Astrocyte (in vitro differentiated cells and primary cell): ENCODE data around the gene BBS9. TPM values are rescaled to one million over a fixed set of nuclear protein-coding genes. Genes with fewer than 3 reads are reported as not detected.

Experiments
- DNase-seq: peaks from one replicate; pipeline ENCODE4 v3.0.0-alpha.2; 2010; ENCODE audit warnings: low read depth
- FAIRE-seq: peaks from 2 replicates; lab custom pipeline; 2011; peaks lifted over from hg19 to GRCh38; lab: Jason Lieb, UNC
- H2AFZ ChIP-seq: 2 replicates; pipeline ENCODE4 v1.6.0; 2012; ENCODE audit warnings: low read depth, low read length, inconsistent platforms
- H3K27ac ChIP-seq: 2 replicates; pipeline ENCODE4 v1.5.1; 2011; ENCODE audit warnings: low read depth, low read length, inconsistent platforms
- H3K27me3 ChIP-seq: 2 replicates; pipeline ENCODE4 v1.6.0; 2011; ENCODE audit warnings: low read length, inconsistent platforms; ENCODE audit not compliant: insufficient read depth
- H3K36me3 ChIP-seq: 2 replicates; pipeline ENCODE4 v1.5.1; 2011; ENCODE audit warnings: low read length, inconsistent platforms; ENCODE audit not compliant: insufficient read depth
- H3K4me1 ChIP-seq: 2 replicates; pipeline ENCODE4 v1.5.1; 2011; ENCODE audit warnings: low read length, inconsistent platforms; ENCODE audit not compliant: insufficient read depth
- H3K4me2 ChIP-seq: 2 replicates; pipeline ENCODE4 v1.6.0; 2012; ENCODE audit warnings: low read length, inconsistent platforms
- H3K4me3 ChIP-seq: 2 replicates; pipeline ENCODE4 v1.5.1; 2011; ENCODE audit warnings: low read depth, mild to moderate bottlenecking, low read length, inconsistent platforms; ENCODE audit not compliant: insufficient read depth
- H3K79me2 ChIP-seq: 2 replicates; pipeline ENCODE4 v1.6.0; 2012; ENCODE audit warnings: mild to moderate bottlenecking, low read length, inconsistent platforms; ENCODE audit not compliant: insufficient read depth
- H3K9ac ChIP-seq: 2 replicates; pipeline ENCODE4 v1.6.0; 2012; ENCODE audit warnings: mild to moderate bottlenecking, low read length, inconsistent platforms
- H3K9me3 ChIP-seq: 2 replicates; pipeline ENCODE4 v1.5.1; 2012; ENCODE audit warnings: low read depth, mild to moderate bottlenecking, low read length, inconsistent platforms; ENCODE audit not compliant: insufficient read depth
- H4K20me1 ChIP-seq: 2 replicates; pipeline ENCODE4 v1.6.0; 2012; ENCODE audit warnings: low read length, inconsistent platforms; ENCODE audit not compliant: insufficient read depth
- H3K27ac Mint-ChIP-seq: one replicate; pipeline ENCODE4 v1.8.0; 2021; ENCODE audit warnings: mild to moderate bottlenecking, mixed read lengths; ENCODE audit not compliant: unreplicated experiment
- H3K27me3 Mint-ChIP-seq: one replicate; pipeline ENCODE4 v1.8.0; 2021; ENCODE audit warnings: low read depth, mixed read lengths; ENCODE audit not compliant: unreplicated experiment
- H3K36me3 Mint-ChIP-seq: one replicate; pipeline ENCODE4 v1.8.0; 2021; ENCODE audit warnings: low read depth, mixed read lengths; ENCODE audit not compliant: unreplicated experiment
- H3K4me1 Mint-ChIP-seq: one replicate; pipeline ENCODE4 v1.8.0; 2021; ENCODE audit warnings: low read depth, mixed read lengths; ENCODE audit not compliant: unreplicated experiment
- H3K4me3 Mint-ChIP-seq: one replicate; pipeline ENCODE4 v1.8.0; 2021; ENCODE audit warnings: mild to moderate bottlenecking, moderate library complexity, mixed read lengths; ENCODE audit not compliant: unreplicated experiment
- H3K9me3 Mint-ChIP-seq: one replicate; pipeline ENCODE4 v1.8.0; 2021; ENCODE audit warnings: mild to moderate bottlenecking, mixed read lengths; ENCODE audit not compliant: unreplicated experiment
- CTCF ChIP-seq: IDR thresholded peaks from 2 replicates; pipeline ENCODE4 v1.5.1; 2011; ENCODE audit warnings: low read depth, mild to moderate bottlenecking, inconsistent platforms, low read length, moderate library complexity; ENCODE audit not compliant: insufficient read depth
- EZH2 ChIP-seq: IDR thresholded peaks from 2 replicates; pipeline ENCODE4 v1.6.1; 2012; ENCODE audit warnings: mild to moderate bottlenecking, low read length, inconsistent platforms; ENCODE audit not compliant: insufficient read depth
- total RNA-seq: library from RNA; stranded (reverse); gene quantifications from 2 replicates; pipeline ENCODE4 v1.2.1, GENCODE V29; 2021

BBS9 gene
- total RNA-seq, 1 donor from 2014 or later = 25.1 TPM

- Histone ChIP-seq H3K27ac (no peak overlapping the region), H2AFZ (no peak overlapping the region), H3K4me2 (no peak overlapping the region), H3K36me3 (no peaks in the 10 kb centered on the region), H3K4me3 (no peak overlapping the region), H3K27me3 (no peaks in the 10 kb centered on the region), H3K4me1 (no peaks in the 10 kb centered on the region), H3K9me3 (no peaks in the 10 kb centered on the region), H4K20me1 (no peaks in the 10 kb centered on the region), H3K79me2 (no peaks in the 10 kb centered on the region), H3K9ac (no peak overlapping the region)
- FAIRE-seq = no peak
- no peaks in the 10 kb centered on the region for H3K9me3 Mint-ChIP-seq
- DNase-seq = no peak
- peaks cover 4% of the 10 kb centered on the region for H3K4me1 Mint-ChIP-seq
- H3K36me3 Mint-ChIP-seq = no peaks in the 10 kb centered on the region
- TF ChIP-seq EZH2 (no peak), CTCF (no peak)
- H3K4me3 Mint-ChIP-seq = no peak overlapping the region
- H3K27me3 Mint-ChIP-seq = no peaks in the 10 kb centered on the region
- H3K27ac Mint-ChIP-seq = no peak overlapping the region
Observed at GRCh38 chr7:33589911-33590310, 460.5 kb downstream of the BBS9 start.

- Histone ChIP-seq H3K9ac (no peak overlapping the region), H3K4me2 (no peak overlapping the region), H3K27ac (no peak overlapping the region), H3K4me1 (no peaks in the 10 kb centered on the region), H4K20me1 (no peaks in the 10 kb centered on the region), H3K4me3 (no peak overlapping the region), H2AFZ (no peak overlapping the region), H3K79me2 (no peaks in the 10 kb centered on the region), H3K27me3 (no peaks in the 10 kb centered on the region), H3K9me3 (no peaks in the 10 kb centered on the region), H3K36me3 (no peaks in the 10 kb centered on the region)
- no peak for TF ChIP-seq EZH2
- TF ChIP-seq CTCF = no peak
- Mint-ChIP-seq H3K4me3 (no peak overlapping the region), H3K27me3 (no peaks in the 10 kb centered on the region), H3K36me3 (peaks cover 3% of the 10 kb centered on the region), H3K27ac (no peak overlapping the region), H3K4me1 (peaks cover 3% of the 10 kb centered on the region), H3K9me3 (no peaks in the 10 kb centered on the region)
- DNase-seq (peak; percentile 14), FAIRE-seq (peak; percentile 52)
Observed at GRCh38 chr7:33590916-33591315, 461.6 kb downstream of the BBS9 start.

GRCh38 chr7:33591490-33591889 is 462.1 kb downstream of the BBS9 start:
- no peaks in the 10 kb centered on the region for H3K4me1 Mint-ChIP-seq
- Histone ChIP-seq H3K36me3 (no peaks in the 10 kb centered on the region), H3K27me3 (no peaks in the 10 kb centered on the region), H3K4me3 (no peak overlapping the region), H3K79me2 (no peaks in the 10 kb centered on the region), H3K27ac (no peak overlapping the region), H4K20me1 (no peaks in the 10 kb centered on the region), H3K9me3 (no peaks in the 10 kb centered on the region), H3K9ac (no peak overlapping the region), H3K4me1 (no peaks in the 10 kb centered on the region), H2AFZ (no peak overlapping the region), H3K4me2 (no peak overlapping the region)
- H3K27ac Mint-ChIP-seq = no peak overlapping the region
- no peak for DNase-seq
- no peaks in the 10 kb centered on the region for H3K27me3 Mint-ChIP-seq
- peaks cover 3% of the 10 kb centered on the region for H3K36me3 Mint-ChIP-seq
- peak; percentile 76 for FAIRE-seq
- no peak overlapping the region for H3K4me3 Mint-ChIP-seq
- TF ChIP-seq EZH2 = no peak
- no peak for TF ChIP-seq CTCF
- no peaks in the 10 kb centered on the region for H3K9me3 Mint-ChIP-seq
